ENCODE data around the gene MAPK8. TPM values are rescaled to one million over a fixed set of nuclear protein-coding genes. Genes with fewer than 3 reads are reported as not detected.

The MAPK8 gene
- total and polyA plus RNA-seq, 4 experiments from 2014 or later = 13.3 to 49.9 (median 35.0) TPM

DNA sequence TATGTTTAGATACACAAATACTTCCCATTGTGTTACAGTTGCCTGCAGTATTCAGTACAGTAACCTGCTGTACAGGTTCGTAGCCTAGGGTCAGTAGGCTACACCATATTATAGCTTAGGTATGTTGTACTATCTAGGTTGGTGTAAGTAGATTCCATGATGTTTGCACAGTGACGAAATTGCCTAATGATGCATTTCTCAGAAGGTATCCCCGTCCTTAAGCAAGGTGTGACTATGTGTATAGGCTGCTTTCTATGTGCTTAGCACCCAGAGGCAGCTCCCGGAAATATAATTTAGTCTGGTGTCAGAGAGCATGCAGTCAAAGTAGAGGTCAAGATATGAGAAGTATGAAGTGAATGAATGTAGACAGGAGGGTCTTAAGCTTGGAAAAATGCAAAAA, 9.8 kb downstream of the MAPK8 start:
- H3K27ac Mint-ChIP-seq = no peak overlapping the region
- Histone ChIP-seq H3K9me3 (ENCODE audit: control insufficient read depth in 1 of 2, low read length in 2 of 2) (no peaks in the 10 kb centered on the region), H3K4me3 (ENCODE audit: low read length in 2 of 2) (no peak overlapping the region), H3K4me1 (ENCODE audit: insufficient read depth, low read length) (peaks cover 9% of the 10 kb centered on the region), H3K27me3 (ENCODE audit: insufficient read depth, low read length) (no peaks in the 10 kb centered on the region), H3K36me3 (ENCODE audit: insufficient read depth, low read length) (no peaks in the 10 kb centered on the region), H3K27ac (ENCODE audit: low read depth, low read length) (no peak overlapping the region)
- ChIA-PET CTCF (ENCODE audit: partially characterized antibody) (interaction anchor here (1.7 kb wide), 1 partner anchor 8 kb away, joined by 5 read pairs; no protein-coding TSS in a partner anchor), POLR2A (ENCODE audit: partially characterized antibody) (no interaction called here)
- DNase-seq = no peak
- H3K4me3 Mint-ChIP-seq = no peak overlapping the region
- H3K9me3 Mint-ChIP-seq = no peaks in the 10 kb centered on the region
- intact Hi-C loops (cut with micrococcal nuclease) = no loop called here
- H3K27me3 Mint-ChIP-seq = no peaks in the 10 kb centered on the region
- peaks cover 17 to 29% (median 19%) of the 10 kb centered on the region in 4 donors for H3K4me1 Mint-ChIP-seq
- peaks cover 0 to 2% of the 10 kb centered on the region in 2 donors for H3K36me3 Mint-ChIP-seq

GRCh38 chr10:48317321-48317990, 11.0 kb downstream of the MAPK8 start:
- ChIA-PET CTCF (ENCODE audit: partially characterized antibody) (interaction anchor here (1.7 kb wide), 1 partner anchor 9 kb away, joined by 5 read pairs; no protein-coding TSS in a partner anchor), POLR2A (ENCODE audit: partially characterized antibody) (no interaction called here)
- intact Hi-C loops (cut with micrococcal nuclease) = no loop called here

GRCh38 chr10:48322017-48322416, 15.5 kb downstream of the MAPK8 start:
- Histone ChIP-seq H3K27me3 (ENCODE audit: insufficient read depth, low read length) (no peaks in the 10 kb centered on the region), H3K36me3 (ENCODE audit: insufficient read depth, low read length) (no peaks in the 10 kb centered on the region), H3K4me3 (ENCODE audit: low read length in 2 of 2) (no peak overlapping the region), H3K9me3 (ENCODE audit: control insufficient read depth in 1 of 2, low read length in 2 of 2) (no peaks in the 10 kb centered on the region), H3K27ac (ENCODE audit: low read depth, low read length) (no peak overlapping the region), H3K4me1 (ENCODE audit: insufficient read depth, low read length) (peaks cover 4% of the 10 kb centered on the region)
- H3K4me1 Mint-ChIP-seq = peaks cover 18 to 52% (median 38%) of the 10 kb centered on the region in 4 donors
- DNase-seq = no peak
- intact Hi-C loops (cut with micrococcal nuclease) = no loop called here
- no peak overlapping the region for H3K4me3 Mint-ChIP-seq
- H3K9me3 Mint-ChIP-seq = no peaks in the 10 kb centered on the region
- CTCF ChIA-PET (ENCODE audit: partially characterized antibody) = no interaction called here
- POLR2A ChIA-PET (ENCODE audit: partially characterized antibody) = no interaction called here
- H3K27me3 Mint-ChIP-seq = no peaks in the 10 kb centered on the region
- H3K27ac Mint-ChIP-seq = peak overlapping the region in 1 of 7 donors; percentile 34
- peaks cover 4 to 12% of the 10 kb centered on the region in 2 donors for H3K36me3 Mint-ChIP-seq

More at GRCh38 chr10:48317321-48317990, 11.0 kb downstream of the MAPK8 start:
- no peaks in the 10 kb centered on the region for H3K27me3 Mint-ChIP-seq
- H3K36me3 ChIP-seq (ENCODE audit: insufficient read depth, low read length) = no peaks in the 10 kb centered on the region
- peaks cover 12 to 24% (median 18%) of the 10 kb centered on the region in 4 donors for H3K4me1 Mint-ChIP-seq
- H3K36me3 Mint-ChIP-seq = peaks cover 0 to 3% of the 10 kb centered on the region in 2 donors
- no peak overlapping the region for H3K4me3 Mint-ChIP-seq
- no peak overlapping the region for H3K4me3 ChIP-seq (ENCODE audit: low read length in 2 of 2)
- peaks cover 1% of the 10 kb centered on the region for H3K4me1 ChIP-seq (ENCODE audit: insufficient read depth, low read length)
- H3K27me3 ChIP-seq (ENCODE audit: insufficient read depth, low read length) = no peaks in the 10 kb centered on the region
- H3K27ac Mint-ChIP-seq = no peak overlapping the region
- H3K9me3 ChIP-seq (ENCODE audit: control insufficient read depth in 1 of 2, low read length in 2 of 2) = no peaks in the 10 kb centered on the region
- no peaks in the 10 kb centered on the region for H3K9me3 Mint-ChIP-seq
- no peak overlapping the region for H3K27ac ChIP-seq (ENCODE audit: low read depth, low read length)
- DNase-seq = no peak

GRCh38 chr10:48324580-48324979, 18.1 kb downstream of the MAPK8 start:
- Mint-ChIP-seq H3K36me3 (peaks cover 6 to 24% of the 10 kb centered on the region in 2 donors), H3K9me3 (peaks cover 0 to 2% (median 0%) of the 10 kb centered on the region in 8 donors), H3K4me1 (peaks cover 27 to 64% (median 47%) of the 10 kb centered on the region in 4 donors), H3K4me3 (no peak overlapping the region), H3K27me3 (no peaks in the 10 kb centered on the region), H3K27ac (no peak overlapping the region)
- peak in 1 of 5 donors; percentile 40 for DNase-seq
- peaks cover 4% of the 10 kb centered on the region for H3K4me1 ChIP-seq (ENCODE audit: insufficient read depth, low read length)
- H3K36me3 ChIP-seq (ENCODE audit: insufficient read depth, low read length) = no peaks in the 10 kb centered on the region
- ChIA-PET POLR2A (ENCODE audit: partially characterized antibody) (no interaction called here), CTCF (ENCODE audit: partially characterized antibody) (no interaction called here)
- H3K27ac ChIP-seq (ENCODE audit: low read depth, low read length) = no peak overlapping the region
- no peaks in the 10 kb centered on the region for H3K27me3 ChIP-seq (ENCODE audit: insufficient read depth, low read length)
- H3K4me3 ChIP-seq (ENCODE audit: low read length in 2 of 2) = no peak overlapping the region
- intact Hi-C loops (cut with micrococcal nuclease) = no loop called here
- H3K9me3 ChIP-seq (ENCODE audit: control insufficient read depth in 1 of 2, low read length in 2 of 2) = no peaks in the 10 kb centered on the region

DNA sequence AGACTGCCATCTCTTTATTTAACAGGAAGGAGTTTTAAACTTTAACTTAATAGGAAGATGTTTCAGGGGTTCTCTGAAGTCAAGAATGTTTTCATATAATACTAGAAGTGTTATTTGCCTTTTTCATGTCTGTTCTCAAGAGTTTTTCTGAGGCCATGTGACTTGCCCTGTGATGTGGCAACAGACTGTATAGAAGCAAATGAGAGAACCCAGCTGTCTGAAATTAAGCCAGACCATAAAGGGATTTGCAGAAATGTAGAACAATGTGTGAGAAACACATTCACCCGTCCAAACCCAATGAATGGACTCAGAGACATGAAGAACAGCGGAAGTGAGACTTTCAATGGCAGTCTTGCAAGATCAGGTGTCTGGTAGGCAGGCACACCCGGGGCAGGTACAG, 23.8 kb downstream of the MAPK8 start:
- H3K27me3 Mint-ChIP-seq = no peaks in the 10 kb centered on the region
- H3K36me3 Mint-ChIP-seq = peaks cover 19 to 63% of the 10 kb centered on the region in 2 donors
- Histone ChIP-seq H3K4me3 (ENCODE audit: low read length in 2 of 2) (no peak overlapping the region), H3K9me3 (ENCODE audit: control insufficient read depth in 1 of 2, low read length in 2 of 2) (no peaks in the 10 kb centered on the region), H3K27ac (ENCODE audit: low read depth, low read length) (no peak overlapping the region), H3K27me3 (ENCODE audit: insufficient read depth, low read length) (no peaks in the 10 kb centered on the region), H3K36me3 (ENCODE audit: insufficient read depth, low read length) (no peaks in the 10 kb centered on the region), H3K4me1 (ENCODE audit: insufficient read depth, low read length) (no peaks in the 10 kb centered on the region)
- ChIA-PET POLR2A (ENCODE audit: partially characterized antibody) (no interaction called here), CTCF (ENCODE audit: partially characterized antibody) (interaction anchor here (0.9 kb wide), 1 partner anchor 36 kb away, joined by 3 read pairs; no protein-coding TSS in a partner anchor)
- H3K9me3 Mint-ChIP-seq = peaks cover 0 to 8% (median 0%) of the 10 kb centered on the region in 8 donors
- intact Hi-C loops (cut with micrococcal nuclease) = no loop called here
- H3K4me3 Mint-ChIP-seq = peak overlapping the region in 1 of 8 donors; percentile 3
- peaks cover 28 to 61% (median 39%) of the 10 kb centered on the region in 4 donors for H3K4me1 Mint-ChIP-seq
- H3K27ac Mint-ChIP-seq = no peak overlapping the region
- no peak for DNase-seq

- H3K36me3 ChIP-seq (ENCODE audit: insufficient read depth, low read length) = no peaks in the 10 kb centered on the region
- peaks cover 19 to 69% of the 10 kb centered on the region in 2 donors for H3K36me3 Mint-ChIP-seq
- no peak overlapping the region for H3K27ac ChIP-seq (ENCODE audit: low read depth, low read length)
- ChIA-PET POLR2A (ENCODE audit: partially characterized antibody) (no interaction called here), CTCF (ENCODE audit: partially characterized antibody) (no interaction called here)
- no peak overlapping the region for H3K27ac Mint-ChIP-seq
- no peak for DNase-seq
- no peaks in the 10 kb centered on the region for H3K27me3 ChIP-seq (ENCODE audit: insufficient read depth, low read length)
- peaks cover 24 to 53% (median 31%) of the 10 kb centered on the region in 4 donors for H3K4me1 Mint-ChIP-seq
- intact Hi-C loops (cut with micrococcal nuclease) = no loop called here
- H3K4me3 ChIP-seq (ENCODE audit: low read length in 2 of 2) = no peak overlapping the region
- H3K4me3 Mint-ChIP-seq = no peak overlapping the region
- H3K27me3 Mint-ChIP-seq = no peaks in the 10 kb centered on the region
- peaks cover 0 to 8% (median 0%) of the 10 kb centered on the region in 8 donors for H3K9me3 Mint-ChIP-seq
- H3K4me1 ChIP-seq (ENCODE audit: insufficient read depth, low read length) = no peaks in the 10 kb centered on the region
- H3K9me3 ChIP-seq (ENCODE audit: control insufficient read depth in 1 of 2, low read length in 2 of 2) = no peaks in the 10 kb centered on the region
These were observed 25.0 kb downstream of the MAPK8 start for GRCh38 chr10:48331436-48331835.

DNA sequence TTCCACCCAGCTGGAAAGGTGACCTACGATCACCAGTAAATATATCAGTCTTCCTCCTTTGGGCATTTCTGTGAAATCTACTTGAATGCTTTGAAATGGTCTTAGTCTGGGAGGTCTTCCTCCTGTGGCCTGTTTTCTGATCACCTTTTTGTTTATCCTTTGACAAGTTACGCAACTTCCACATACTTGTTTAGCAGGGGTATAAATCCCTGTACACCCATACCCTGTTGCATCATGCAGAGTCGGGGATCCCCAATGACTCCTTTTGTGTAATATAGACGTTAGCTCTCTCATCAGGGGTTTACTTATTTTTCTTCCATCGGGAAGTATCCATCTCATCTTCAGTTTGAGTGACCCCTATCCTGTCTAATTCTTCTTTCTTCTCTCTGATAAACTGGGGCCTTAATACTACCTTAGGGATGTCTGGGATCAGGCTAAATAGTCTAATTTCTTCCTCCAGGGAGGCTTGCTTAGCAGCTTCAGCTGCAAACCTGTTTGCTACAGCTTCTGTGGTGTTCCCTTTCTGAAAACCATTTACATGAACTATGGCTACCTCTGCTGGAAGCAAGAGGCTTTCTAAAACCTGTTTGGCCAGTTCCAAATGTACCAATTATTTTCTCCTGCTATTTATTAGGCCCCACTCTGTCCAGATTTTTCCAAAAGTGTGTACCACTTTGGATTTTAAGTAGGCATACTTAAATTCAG, 25.8 kb downstream of the MAPK8 start:
- Histone ChIP-seq H3K9me3 (ENCODE audit: control insufficient read depth in 1 of 2, low read length in 2 of 2) (no peaks in the 10 kb centered on the region), H3K4me1 (ENCODE audit: insufficient read depth, low read length) (no peaks in the 10 kb centered on the region), H3K27ac (ENCODE audit: low read depth, low read length) (no peak overlapping the region), H3K36me3 (ENCODE audit: insufficient read depth, low read length) (no peaks in the 10 kb centered on the region), H3K4me3 (ENCODE audit: low read length in 2 of 2) (no peak overlapping the region), H3K27me3 (ENCODE audit: insufficient read depth, low read length) (no peaks in the 10 kb centered on the region)
- intact Hi-C loops (cut with micrococcal nuclease) = no loop called here
- DNase-seq = no peak
- peaks cover 20 to 49% (median 24%) of the 10 kb centered on the region in 4 donors for H3K4me1 Mint-ChIP-seq
- no peaks in the 10 kb centered on the region for H3K27me3 Mint-ChIP-seq
- CTCF ChIA-PET (ENCODE audit: partially characterized antibody) = no interaction called here
- POLR2A ChIA-PET (ENCODE audit: partially characterized antibody) = no interaction called here
- H3K9me3 Mint-ChIP-seq = peaks cover 0 to 8% (median 0%) of the 10 kb centered on the region in 8 donors
- no peak overlapping the region for H3K27ac Mint-ChIP-seq
- H3K36me3 Mint-ChIP-seq = peaks cover 22 to 68% of the 10 kb centered on the region in 2 donors
- no peak overlapping the region for H3K4me3 Mint-ChIP-seq

Measured in CD4-positive, alpha-beta memory T cell (primary cell).